OCI-LY1 (cell line): Measurements from ENCODE around the gene EEFSEC.

Source experiments
- H2AFZ ChIP-seq: fragments of 200-600 bp; sonication (generic), shearing (Covaris generic); 2 replicates; pipeline ENCODE4 v1.6.0; 2014; ENCODE audit warnings: antibody characterized with exemption, mild to moderate bottlenecking, low read length
- H3F3A ChIP-seq: fragments of 200-600 bp; sonication (generic), shearing (Covaris generic); 2 replicates; pipeline ENCODE4 v1.6.0; 2014; ENCODE audit warnings: mild to moderate bottlenecking, antibody characterized with exemption, low read length, moderate library complexity; ENCODE audit not compliant: insufficient read depth
- H3K27ac ChIP-seq: fragments of 200-600 bp; sonication (generic); 2 replicates; pipeline ENCODE4 v1.5.1; 2014; ENCODE audit warnings: low read length, mixed run types, mild to moderate bottlenecking, low read depth; ENCODE audit not compliant: poor library complexity, severe bottlenecking
- H3K27me3 ChIP-seq: fragments of 200-600 bp; sonication (generic); 2 replicates; pipeline ENCODE4 v1.6.0; 2014; ENCODE audit warnings: antibody characterized with exemption, mild to moderate bottlenecking, low read length, moderate library complexity; ENCODE audit not compliant: insufficient read depth
- H3K36me3 ChIP-seq: fragments of 200-600 bp; sonication (generic); 2 replicates; pipeline ENCODE4 v1.6.1; 2014; ENCODE audit warnings: mild to moderate bottlenecking, antibody characterized with exemption, low read length, moderate library complexity, mixed read lengths; ENCODE audit not compliant: insufficient read depth
- H3K4me1 ChIP-seq: fragments of 200-600 bp; sonication (generic); 2 replicates; pipeline ENCODE4 v1.5.1; 2014; ENCODE audit warnings: mild to moderate bottlenecking, low read length, moderate library complexity; ENCODE audit not compliant: insufficient read depth, severe bottlenecking
- H3K4me2 ChIP-seq: fragments of 200-600 bp; sonication (generic), shearing (Covaris generic); 2 replicates; pipeline ENCODE4 v1.6.1; 2014; ENCODE audit warnings: low read length
- H3K4me3 ChIP-seq: fragments of 200-600 bp; sonication (generic); 2 replicates; pipeline ENCODE4 v1.5.1; 2014; ENCODE audit warnings: low read length, low read depth, mild to moderate bottlenecking, mixed read lengths; ENCODE audit not compliant: poor library complexity, severe bottlenecking
- H3K79me2 ChIP-seq: fragments of 200-600 bp; shearing (Covaris generic); 2 replicates; pipeline ENCODE4 v1.6.1; 2016; ENCODE audit warnings: mixed run types, low read length, mixed read lengths; ENCODE audit not compliant: insufficient read depth
- H3K9ac ChIP-seq: fragments of 200-600 bp; sonication (generic), shearing (Covaris generic); 2 replicates; pipeline ENCODE4 v1.6.1; 2014; ENCODE audit warnings: mild to moderate bottlenecking, low read length, mixed read lengths
- H3K9me2 ChIP-seq: fragments of 200-600 bp; sonication (generic), shearing (Covaris generic); 2 replicates; pipeline ENCODE4 v1.6.1; 2014; ENCODE audit warnings: low read depth, mild to moderate bottlenecking, low read length, mixed read lengths
- H3K9me3 ChIP-seq: fragments of 200-600 bp; shearing (Covaris generic); 2 replicates; pipeline ENCODE4 v1.6.1; 2014; ENCODE audit warnings: low read length, mixed read lengths
- H4K20me1 ChIP-seq: fragments of 200-600 bp; sonication (generic), shearing (Covaris generic); 2 replicates; pipeline ENCODE4 v1.6.0; 2016; ENCODE audit warnings: mild to moderate bottlenecking, low read length; ENCODE audit not compliant: insufficient read depth
- CTCF ChIP-seq: fragments of 200-600 bp; sonication (generic), shearing (Covaris generic); IDR thresholded peaks from 2 replicates; pipeline ENCODE4 v1.5.1; 2017; ENCODE audit warnings: mild to moderate bottlenecking, antibody characterized with exemption, low read length, moderate library complexity, mixed read lengths
- EZH2 ChIP-seq: fragments of 200-600 bp; sonication (generic), shearing (Covaris generic); IDR thresholded peaks from 2 replicates; pipeline ENCODE4 v1.8.0; 2017; ENCODE audit warnings: borderline replicate concordance, mixed run types, mild to moderate bottlenecking, antibody characterized with exemption, low read length, moderate library complexity, mixed read lengths

EEFSEC gene

GRCh38 chr3:128267541-128267940 lies 114.3 kb downstream of the EEFSEC start:
- Histone ChIP-seq H3K4me3 (no peak overlapping the region), H3K27ac (no peak overlapping the region), H3K27me3 (no peaks in the 10 kb centered on the region), H3K36me3 (no peaks in the 10 kb centered on the region), H3K79me2 (no peaks in the 10 kb centered on the region), H3K9ac (no peak overlapping the region), H3K4me1 (no peaks in the 10 kb centered on the region), H3K9me3 (no peaks in the 10 kb centered on the region), H4K20me1 (no peaks in the 10 kb centered on the region), H3K9me2 (no peaks in the 10 kb centered on the region), H3K4me2 (no peak overlapping the region), H3F3A (no peaks in the 10 kb centered on the region), H2AFZ (no peak overlapping the region)
- no peak for TF ChIP-seq CTCF

- Histone ChIP-seq H3K79me2 (no peaks in the 10 kb centered on the region), H3K9ac (no peak overlapping the region), H3K9me3 (no peaks in the 10 kb centered on the region), H3F3A (no peaks in the 10 kb centered on the region), H2AFZ (no peak overlapping the region), H3K4me1 (no peaks in the 10 kb centered on the region), H3K36me3 (no peaks in the 10 kb centered on the region), H3K4me2 (no peak overlapping the region), H3K9me2 (no peaks in the 10 kb centered on the region), H3K27ac (no peak overlapping the region), H3K27me3 (no peaks in the 10 kb centered on the region), H4K20me1 (no peaks in the 10 kb centered on the region), H3K4me3 (no peak overlapping the region)
- TF ChIP-seq EZH2 (no peak), CTCF (no peak)
These were observed 115.9 kb downstream of the EEFSEC start for GRCh38 chr3:128269006-128269775.

- no peak overlapping the region for H3K4me3 ChIP-seq
- H2AFZ ChIP-seq, result no peak overlapping the region
- no peaks in the 10 kb centered on the region for H3K4me1 ChIP-seq
- no peaks in the 10 kb centered on the region for H4K20me1 ChIP-seq
- no peaks in the 10 kb centered on the region for H3K9me2 ChIP-seq
- H3K9ac ChIP-seq, result no peak overlapping the region
- H3K27ac ChIP-seq, result no peak overlapping the region
- no peaks in the 10 kb centered on the region for H3K9me3 ChIP-seq
- TF ChIP-seq EZH2, result no peak
- TF ChIP-seq CTCF, result no peak
- H3K27me3 ChIP-seq, result no peaks in the 10 kb centered on the region
- no peaks in the 10 kb centered on the region for H3K79me2 ChIP-seq
- no peak overlapping the region for H3K4me2 ChIP-seq
- H3F3A ChIP-seq, result no peaks in the 10 kb centered on the region
- H3K36me3 ChIP-seq, result no peaks in the 10 kb centered on the region
These were observed 116.5 kb downstream of the EEFSEC start for GRCh38 chr3:128269796-128270195.
